WTC11 (cell line): ENCODE measurements around the gene RLN3. TPM values are rescaled to one million over a fixed set of nuclear protein-coding genes. Genes with fewer than 3 reads are reported as not detected.

Experiments
- ATAC-seq: fragments of 200-7000 bp; cut with Tn5 transposase; 2 replicates; pipeline ENCODE4 v1.10.0; 2021; ENCODE audit warnings: mild to moderate bottlenecking, moderate library complexity
- CTCF ChIA-PET: fragments of 300-600 bp; sonication (Branson Sonifier 250); formaldehyde crosslinking; loops from one replicate; lab custom pipeline; 2021; ENCODE audit warnings: antibody characterized with exemption; lab: Charles Lee
- POLR2A ChIA-PET: fragments of 350-600 bp; sonication (Branson Sonifier 250); formaldehyde crosslinking; loops from one replicate; lab custom pipeline; 2021; ENCODE audit warnings: antibody characterized with exemption; lab: Charles Lee
- DNase-seq: peaks from one replicate; pipeline ENCODE4 v3.0.0; 2021; ENCODE audit warnings: low spot score
- H3K27ac Mint-ChIP-seq: 2 replicates; pipeline ENCODE4 v1.8.0; 2021; ENCODE audit warnings: mixed read lengths
- H3K27me3 Mint-ChIP-seq: 2 replicates; pipeline ENCODE4 v1.8.0; 2021; ENCODE audit warnings: low read depth, mild to moderate bottlenecking, moderate library complexity, mixed read lengths
- H3K36me3 Mint-ChIP-seq: 2 replicates; pipeline ENCODE4 v1.8.0; 2021; ENCODE audit warnings: mixed read lengths
- H3K4me1 Mint-ChIP-seq: 2 replicates; pipeline ENCODE4 v1.8.0; 2022; ENCODE audit warnings: mixed read lengths
- H3K4me3 Mint-ChIP-seq: 2 replicates; pipeline ENCODE4 v1.8.0; 2021; ENCODE audit warnings: mild to moderate bottlenecking, moderate library complexity, mixed read lengths
- H3K9me3 Mint-ChIP-seq: 2 replicates; pipeline ENCODE4 v1.8.0; 2021; ENCODE audit warnings: mixed read lengths
- CREB1 ChIP-seq: sonication (generic); formaldehyde crosslinking; IDR thresholded peaks from 2 replicates; pipeline ENCODE4 v1.8.0; 2023; ENCODE audit warnings: mild to moderate bottlenecking, missing genetic modification reagents
- FOXK1 ChIP-seq: sonication (generic); formaldehyde crosslinking; IDR thresholded peaks from 2 replicates; pipeline ENCODE4 v1.8.0; 2022; ENCODE audit warnings: mild to moderate bottlenecking, moderate library complexity, missing genetic modification reagents
- GABPB1 ChIP-seq: sonication (generic); formaldehyde crosslinking; IDR thresholded peaks from 2 replicates; pipeline ENCODE4 v1.8.1; 2023; ENCODE audit warnings: mild to moderate bottlenecking, missing genetic modification reagents
- SMAD3 ChIP-seq: sonication (generic); formaldehyde crosslinking; IDR thresholded peaks from 2 replicates; pipeline ENCODE4 v1.8.0; 2022; ENCODE audit warnings: missing genetic modification reagents, mild to moderate bottlenecking, borderline replicate concordance
- SOX15 ChIP-seq: fragments of 250-450 bp; sonication (Bioruptor Pico); IDR thresholded peaks from 2 replicates; pipeline ENCODE4 v1.9.0; 2021; ENCODE audit warnings: mild to moderate bottlenecking
- ZNF263 ChIP-seq: sonication (generic); formaldehyde crosslinking; IDR thresholded peaks from 2 replicates; pipeline ENCODE4 v1.8.1; 2022; ENCODE audit warnings: low read depth, mild to moderate bottlenecking, moderate library complexity, missing genetic modification reagents
- ZNF423 ChIP-seq: fragments of 250-450 bp; sonication (Bioruptor Pico); IDR thresholded peaks from 2 replicates; pipeline ENCODE4 v2.1.2; 2022; ENCODE audit warnings: mild to moderate bottlenecking, moderate library complexity
- total RNA-seq: library from RNA; stranded (reverse); gene quantifications from 3 replicates; pipeline ENCODE4 v1.2.3, GENCODE V29; 2021
- TF ChIP-seq, protein P1 (sequence below): sonication (generic); formaldehyde crosslinking; IDR thresholded peaks from 2 replicates; pipeline ENCODE4 v1.8.1; 2023; ENCODE audit warnings: mild to moderate bottlenecking, missing genetic modification reagents, borderline replicate concordance
- TF ChIP-seq, protein P2 (sequence below): fragments of 250-450 bp; sonication (Bioruptor Pico); conservative IDR thresholded peaks from 2 replicates; pipeline ENCODE4 v1.9.0; 2021; ENCODE audit warnings: mild to moderate bottlenecking
- TF ChIP-seq, protein P3 (sequence below): sonication (generic); formaldehyde crosslinking; conservative IDR thresholded peaks from 2 replicates; pipeline ENCODE4 v1.8.1; 2022; ENCODE audit warnings: mild to moderate bottlenecking, missing genetic modification reagents
- TF ChIP-seq, protein P4 (sequence below): sonication (generic); formaldehyde crosslinking; IDR thresholded peaks from 2 replicates; pipeline ENCODE4 v1.8.1; 2023; ENCODE audit warnings: mild to moderate bottlenecking, missing genetic modification reagents, moderate library complexity
- TF ChIP-seq, protein P5 (sequence below): sonication (generic); formaldehyde crosslinking; IDR thresholded peaks from 2 replicates; pipeline ENCODE4 v1.8.1; 2023; ENCODE audit warnings: mild to moderate bottlenecking, missing genetic modification reagents
- TF ChIP-seq, protein P6 (sequence below): sonication (generic); formaldehyde crosslinking; IDR thresholded peaks from 2 replicates; pipeline ENCODE4 v1.8.0; 2022; ENCODE audit warnings: missing genetic modification reagents
- TF ChIP-seq, protein P7 (sequence below): sonication (generic); formaldehyde crosslinking; IDR thresholded peaks from 2 replicates; pipeline ENCODE4 v1.8.0; 2023; ENCODE audit warnings: missing genetic modification reagents

RLN3 gene
- total RNA-seq, 1 experiment from 2014 or later = not detected

DNA sequence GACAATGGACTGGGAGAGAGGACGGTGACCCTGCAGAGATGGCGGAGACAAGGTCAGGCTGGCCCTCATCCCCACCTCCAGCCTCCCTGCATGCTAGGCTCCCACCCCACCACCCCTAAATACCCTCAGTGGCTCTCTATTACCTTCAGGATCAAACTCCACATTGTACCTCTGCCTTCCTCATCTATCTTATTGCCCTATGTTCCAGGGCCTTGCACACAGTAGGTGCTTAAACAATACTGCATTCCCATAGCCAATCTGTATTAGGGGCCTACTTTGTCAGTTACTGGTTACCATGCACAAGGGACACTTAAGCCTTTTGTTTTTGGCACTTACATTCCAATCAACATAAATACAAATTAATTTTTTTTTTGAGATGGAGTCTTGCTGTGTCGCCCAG lies 27.4 kb downstream of the RLN3 start:
- no peak for TF ChIP-seq SOX15 (CRISPR knock-in tag)
- TF ChIP-seq ZNF263 = no peak
- TF ChIP-seq, protein P1, sequence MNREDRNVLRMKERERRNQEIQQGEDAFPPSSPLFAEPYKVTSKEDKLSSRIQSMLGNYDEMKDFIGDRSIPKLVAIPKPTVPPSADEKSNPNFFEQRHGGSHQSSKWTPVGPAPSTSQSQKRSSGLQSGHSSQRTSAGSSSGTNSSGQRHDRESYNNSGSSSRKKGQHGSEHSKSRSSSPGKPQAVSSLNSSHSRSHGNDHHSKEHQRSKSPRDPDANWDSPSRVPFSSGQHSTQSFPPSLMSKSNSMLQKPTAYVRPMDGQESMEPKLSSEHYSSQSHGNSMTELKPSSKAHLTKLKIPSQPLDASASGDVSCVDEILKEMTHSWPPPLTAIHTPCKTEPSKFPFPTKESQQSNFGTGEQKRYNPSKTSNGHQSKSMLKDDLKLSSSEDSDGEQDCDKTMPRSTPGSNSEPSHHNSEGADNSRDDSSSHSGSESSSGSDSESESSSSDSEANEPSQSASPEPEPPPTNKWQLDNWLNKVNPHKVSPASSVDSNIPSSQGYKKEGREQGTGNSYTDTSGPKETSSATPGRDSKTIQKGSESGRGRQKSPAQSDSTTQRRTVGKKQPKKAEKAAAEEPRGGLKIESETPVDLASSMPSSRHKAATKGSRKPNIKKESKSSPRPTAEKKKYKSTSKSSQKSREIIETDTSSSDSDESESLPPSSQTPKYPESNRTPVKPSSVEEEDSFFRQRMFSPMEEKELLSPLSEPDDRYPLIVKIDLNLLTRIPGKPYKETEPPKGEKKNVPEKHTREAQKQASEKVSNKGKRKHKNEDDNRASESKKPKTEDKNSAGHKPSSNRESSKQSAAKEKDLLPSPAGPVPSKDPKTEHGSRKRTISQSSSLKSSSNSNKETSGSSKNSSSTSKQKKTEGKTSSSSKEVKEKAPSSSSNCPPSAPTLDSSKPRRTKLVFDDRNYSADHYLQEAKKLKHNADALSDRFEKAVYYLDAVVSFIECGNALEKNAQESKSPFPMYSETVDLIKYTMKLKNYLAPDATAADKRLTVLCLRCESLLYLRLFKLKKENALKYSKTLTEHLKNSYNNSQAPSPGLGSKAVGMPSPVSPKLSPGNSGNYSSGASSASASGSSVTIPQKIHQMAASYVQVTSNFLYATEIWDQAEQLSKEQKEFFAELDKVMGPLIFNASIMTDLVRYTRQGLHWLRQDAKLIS (CRISPR knock-in tag) = no peak
- TF ChIP-seq, protein P2, sequence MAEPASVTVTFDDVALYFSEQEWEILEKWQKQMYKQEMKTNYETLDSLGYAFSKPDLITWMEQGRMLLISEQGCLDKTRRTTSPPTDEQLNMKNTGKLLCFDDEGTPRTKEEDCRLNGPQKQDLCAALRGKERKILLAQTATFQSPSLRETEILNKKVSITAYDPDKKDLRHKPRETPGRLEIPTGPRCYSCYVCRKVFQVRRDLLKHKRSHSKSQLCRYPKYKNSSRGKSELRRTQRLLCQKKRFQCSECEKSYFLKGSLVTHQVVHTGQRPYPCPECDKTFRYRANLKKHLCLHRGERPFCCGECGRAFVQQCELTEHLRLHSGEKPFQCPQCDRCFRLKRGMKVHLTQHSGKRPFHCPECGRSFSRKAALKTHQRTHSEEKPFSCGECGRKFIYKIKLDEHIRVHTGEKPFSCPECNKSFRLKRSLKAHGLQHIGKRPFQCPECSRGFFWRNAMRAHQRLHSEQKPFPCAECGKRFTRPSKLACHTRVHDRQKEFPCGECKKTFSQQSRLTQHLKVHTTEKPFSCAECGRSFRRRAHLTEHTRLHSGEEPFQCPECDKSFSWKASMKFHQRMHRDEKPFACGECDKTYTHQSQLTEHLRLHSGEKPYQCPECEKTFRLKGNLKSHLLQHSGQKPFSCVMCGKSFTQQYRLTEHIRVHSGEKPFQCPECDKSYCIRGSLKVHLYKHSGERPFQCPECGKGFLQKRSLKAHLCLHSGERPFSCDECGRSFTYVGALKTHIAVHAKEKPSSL (CRISPR knock-in tag) = no peak
- TF ChIP-seq, protein P3, sequence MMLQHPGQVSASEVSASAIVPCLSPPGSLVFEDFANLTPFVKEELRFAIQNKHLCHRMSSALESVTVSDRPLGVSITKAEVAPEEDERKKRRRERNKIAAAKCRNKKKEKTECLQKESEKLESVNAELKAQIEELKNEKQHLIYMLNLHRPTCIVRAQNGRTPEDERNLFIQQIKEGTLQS (CRISPR knock-in tag) = no peak
- TF ChIP-seq, protein P4, sequence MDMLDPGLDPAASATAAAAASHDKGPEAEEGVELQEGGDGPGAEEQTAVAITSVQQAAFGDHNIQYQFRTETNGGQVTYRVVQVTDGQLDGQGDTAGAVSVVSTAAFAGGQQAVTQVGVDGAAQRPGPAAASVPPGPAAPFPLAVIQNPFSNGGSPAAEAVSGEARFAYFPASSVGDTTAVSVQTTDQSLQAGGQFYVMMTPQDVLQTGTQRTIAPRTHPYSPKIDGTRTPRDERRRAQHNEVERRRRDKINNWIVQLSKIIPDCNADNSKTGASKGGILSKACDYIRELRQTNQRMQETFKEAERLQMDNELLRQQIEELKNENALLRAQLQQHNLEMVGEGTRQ (CRISPR knock-in tag) = no peak
- TF ChIP-seq, protein P5, sequence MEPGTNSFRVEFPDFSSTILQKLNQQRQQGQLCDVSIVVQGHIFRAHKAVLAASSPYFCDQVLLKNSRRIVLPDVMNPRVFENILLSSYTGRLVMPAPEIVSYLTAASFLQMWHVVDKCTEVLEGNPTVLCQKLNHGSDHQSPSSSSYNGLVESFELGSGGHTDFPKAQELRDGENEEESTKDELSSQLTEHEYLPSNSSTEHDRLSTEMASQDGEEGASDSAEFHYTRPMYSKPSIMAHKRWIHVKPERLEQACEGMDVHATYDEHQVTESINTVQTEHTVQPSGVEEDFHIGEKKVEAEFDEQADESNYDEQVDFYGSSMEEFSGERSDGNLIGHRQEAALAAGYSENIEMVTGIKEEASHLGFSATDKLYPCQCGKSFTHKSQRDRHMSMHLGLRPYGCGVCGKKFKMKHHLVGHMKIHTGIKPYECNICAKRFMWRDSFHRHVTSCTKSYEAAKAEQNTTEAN (CRISPR knock-in tag) = no peak
- no peak for TF ChIP-seq FOXK1 (CRISPR knock-in tag)
- no peak for TF ChIP-seq ZNF423
- no peak for TF ChIP-seq CREB1 (CRISPR knock-in tag)
- TF ChIP-seq SMAD3 = no peak
- TF ChIP-seq GABPB1 (CRISPR knock-in tag) = no peak
- Mint-ChIP-seq H3K36me3 (peaks cover 8% of the 10 kb centered on the region), H3K9me3 (no peaks in the 10 kb centered on the region), H3K27ac (no peak overlapping the region), H3K4me3 (no peak overlapping the region), H3K27me3 (peaks cover 32% of the 10 kb centered on the region), H3K4me1 (peaks cover 11% of the 10 kb centered on the region)
- no peak for DNase-seq
- CTCF ChIA-PET = interaction anchor here (0.6 to 7.8 kb wide), 4 partner anchors 9 to 115 kb away, joined by 4 to 187 read pairs (median 85); partner anchors contain the start of genes MISP3 and RLN3
- no peak for ATAC-seq
- POLR2A ChIA-PET = interaction anchor here (0.6 kb wide), 1 partner anchor 139 kb away, joined by 3 read pairs; no protein-coding TSS in a partner anchor

DNA sequence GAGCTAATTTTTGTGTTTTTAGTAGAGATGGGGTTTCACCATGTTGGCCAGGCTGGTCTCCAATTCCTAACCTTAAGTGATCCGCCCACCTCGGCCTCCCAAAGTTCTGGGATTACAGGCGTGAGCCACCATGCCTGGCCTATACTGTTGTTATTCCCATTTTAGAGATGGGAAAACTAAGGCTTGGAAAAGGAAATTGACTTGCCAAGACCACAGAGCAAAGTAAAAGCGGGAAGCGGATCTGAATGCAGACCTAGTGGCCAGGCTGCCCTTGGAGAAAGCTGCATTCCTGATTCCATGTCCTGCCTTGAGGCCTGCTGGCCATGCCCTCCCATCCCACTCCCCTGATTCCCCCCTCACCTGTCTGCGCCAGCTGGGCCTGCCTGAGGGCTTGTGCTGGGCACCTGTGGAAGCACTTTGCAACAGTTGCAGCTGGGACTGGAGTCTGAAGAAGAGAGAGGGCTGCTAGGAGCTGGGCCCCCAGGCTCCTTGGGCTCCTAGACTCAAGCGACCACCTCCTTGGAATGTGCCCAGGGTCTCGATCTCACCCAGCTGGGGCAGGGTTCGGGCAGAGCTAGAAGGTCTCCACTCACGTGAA lies 28.2 kb downstream of the RLN3 start:
- H3K4me3 Mint-ChIP-seq = peak overlapping the region; percentile 75

More for the DNA sequence above, 28.2 kb downstream of the RLN3 start:
- DNase-seq (no peak), ATAC-seq (no peak)
- peaks cover 12% of the 10 kb centered on the region for H3K4me1 Mint-ChIP-seq
- ChIA-PET POLR2A (interaction anchor here (0.6 to 1.4 kb wide), 3 partner anchors 16 to 140 kb away, joined by 3 to 4 read pairs (median 3); partner anchors contain the start of gene MISP3), CTCF (interaction anchor here (0.8 to 7.8 kb wide), 10 partner anchors 10 to 183 kb away, joined by 3 to 187 read pairs (median 8); partner anchors contain the start of genes ASF1B, IL27RA and MISP3)
- H3K27me3 Mint-ChIP-seq = peaks cover 32% of the 10 kb centered on the region
- peaks cover 6% of the 10 kb centered on the region for H3K36me3 Mint-ChIP-seq
- no peaks in the 10 kb centered on the region for H3K9me3 Mint-ChIP-seq
- H3K27ac Mint-ChIP-seq = no peak overlapping the region
- TF ChIP-seq, protein P6, sequence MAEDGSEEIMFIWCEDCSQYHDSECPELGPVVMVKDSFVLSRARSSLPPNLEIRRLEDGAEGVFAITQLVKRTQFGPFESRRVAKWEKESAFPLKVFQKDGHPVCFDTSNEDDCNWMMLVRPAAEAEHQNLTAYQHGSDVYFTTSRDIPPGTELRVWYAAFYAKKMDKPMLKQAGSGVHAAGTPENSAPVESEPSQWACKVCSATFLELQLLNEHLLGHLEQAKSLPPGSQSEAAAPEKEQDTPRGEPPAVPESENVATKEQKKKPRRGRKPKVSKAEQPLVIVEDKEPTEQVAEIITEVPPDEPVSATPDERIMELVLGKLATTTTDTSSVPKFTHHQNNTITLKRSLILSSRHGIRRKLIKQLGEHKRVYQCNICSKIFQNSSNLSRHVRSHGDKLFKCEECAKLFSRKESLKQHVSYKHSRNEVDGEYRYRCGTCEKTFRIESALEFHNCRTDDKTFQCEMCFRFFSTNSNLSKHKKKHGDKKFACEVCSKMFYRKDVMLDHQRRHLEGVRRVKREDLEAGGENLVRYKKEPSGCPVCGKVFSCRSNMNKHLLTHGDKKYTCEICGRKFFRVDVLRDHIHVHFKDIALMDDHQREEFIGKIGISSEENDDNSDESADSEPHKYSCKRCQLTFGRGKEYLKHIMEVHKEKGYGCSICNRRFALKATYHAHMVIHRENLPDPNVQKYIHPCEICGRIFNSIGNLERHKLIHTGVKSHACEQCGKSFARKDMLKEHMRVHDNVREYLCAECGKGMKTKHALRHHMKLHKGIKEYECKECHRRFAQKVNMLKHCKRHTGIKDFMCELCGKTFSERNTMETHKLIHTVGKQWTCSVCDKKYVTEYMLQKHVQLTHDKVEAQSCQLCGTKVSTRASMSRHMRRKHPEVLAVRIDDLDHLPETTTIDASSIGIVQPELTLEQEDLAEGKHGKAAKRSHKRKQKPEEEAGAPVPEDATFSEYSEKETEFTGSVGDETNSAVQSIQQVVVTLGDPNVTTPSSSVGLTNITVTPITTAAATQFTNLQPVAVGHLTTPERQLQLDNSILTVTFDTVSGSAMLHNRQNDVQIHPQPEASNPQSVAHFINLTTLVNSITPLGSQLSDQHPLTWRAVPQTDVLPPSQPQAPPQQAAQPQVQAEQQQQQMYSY = peak; percentile 62; the same call in 1 of the 2 replicates
- TF ChIP-seq, protein P7, sequence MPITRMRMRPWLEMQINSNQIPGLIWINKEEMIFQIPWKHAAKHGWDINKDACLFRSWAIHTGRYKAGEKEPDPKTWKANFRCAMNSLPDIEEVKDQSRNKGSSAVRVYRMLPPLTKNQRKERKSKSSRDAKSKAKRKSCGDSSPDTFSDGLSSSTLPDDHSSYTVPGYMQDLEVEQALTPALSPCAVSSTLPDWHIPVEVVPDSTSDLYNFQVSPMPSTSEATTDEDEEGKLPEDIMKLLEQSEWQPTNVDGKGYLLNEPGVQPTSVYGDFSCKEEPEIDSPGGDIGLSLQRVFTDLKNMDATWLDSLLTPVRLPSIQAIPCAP (CRISPR knock-in tag) = no peak
- TF ChIP-seq, protein P4 (CRISPR knock-in tag) = no peak
